ENCODE results near the gene LRBA. TPM values are rescaled to one million over a fixed set of nuclear protein-coding genes. Genes with fewer than 3 reads are reported as not detected.
"Not testable (repeated sequence)": the region's sequence is repeated elsewhere in the genome, so short reads cannot be mapped to it uniquely, and the experiment has no call there.

Gene LRBA
- total RNA-seq, 1 experiment from 2014 or later = 14.4 TPM

GRCh38 chr4:151035328-151035727 lies 20.2 kb upstream of the LRBA start:
- Histone ChIP-seq H3K27ac (no peak overlapping the region), H3K27me3 (replicated peaks) (no peaks in the 10 kb centered on the region), H3K36me3 (no peaks in the 10 kb centered on the region), H3K4me3 (no peak overlapping the region), H3K9me3 (replicated peaks) (no peaks in the 10 kb centered on the region), H3K4me1 (replicated peaks) (no peaks in the 10 kb centered on the region)
- DNase-seq (ENCODE audit: low read depth in 1 of 2, low spot score in 2 of 2) = no peak

GRCh38 chr4:151034829-151035228 lies 19.7 kb upstream of the LRBA start:
- Histone ChIP-seq H3K36me3 (no peaks in the 10 kb centered on the region), H3K4me3 (no peak overlapping the region), H3K27ac (no peak overlapping the region), H3K27me3 (replicated peaks) (no peaks in the 10 kb centered on the region), H3K9me3 (replicated peaks) (no peaks in the 10 kb centered on the region), H3K4me1 (replicated peaks) (no peaks in the 10 kb centered on the region)
- DNase-seq (ENCODE audit: low read depth in 1 of 2, low spot score in 2 of 2) = no peak

GRCh38 chr4:151031831-151032605 lies 16.9 kb upstream of the LRBA start:
- Histone ChIP-seq H3K36me3 (no peaks in the 10 kb centered on the region), H3K9me3 (replicated peaks) (no peaks in the 10 kb centered on the region), H3K27ac (no peak overlapping the region), H3K4me1 (replicated peaks) (no peaks in the 10 kb centered on the region), H3K27me3 (replicated peaks) (no peaks in the 10 kb centered on the region), H3K4me3 (no peak overlapping the region)
- no peak for DNase-seq (ENCODE audit: low read depth in 1 of 2, low spot score in 2 of 2)

GRCh38 chr4:151029537-151029936 lies 14.5 kb upstream of the LRBA start:
- Histone ChIP-seq H3K36me3 (no peaks in the 10 kb centered on the region), H3K27me3 (replicated peaks) (no peaks in the 10 kb centered on the region), H3K4me3 (no peak overlapping the region), H3K27ac (no peak overlapping the region), H3K4me1 (replicated peaks) (no peaks in the 10 kb centered on the region), H3K9me3 (replicated peaks) (no peaks in the 10 kb centered on the region)
- no peak for DNase-seq (ENCODE audit: low read depth in 1 of 2, low spot score in 2 of 2)

GRCh38 chr4:151029006-151029405 lies 13.9 kb upstream of the LRBA start:
- not testable (repeated sequence) for H3K27ac ChIP-seq; H3K9me3 ChIP-seq (replicated peaks); H3K27me3 ChIP-seq (replicated peaks); H3K36me3 ChIP-seq; H3K4me1 ChIP-seq (replicated peaks); DNase-seq (ENCODE audit: low read depth in 1 of 2, low spot score in 2 of 2); H3K4me3 ChIP-seq

GRCh38 chr4:151025759-151026158 lies 10.7 kb upstream of the LRBA start:
- H3K9me3 ChIP-seq (replicated peaks) = no peaks in the 10 kb centered on the region
- no peak for DNase-seq (ENCODE audit: low read depth in 1 of 2, low spot score in 2 of 2)
- H3K27ac ChIP-seq = no peak overlapping the region
- no peak overlapping the region for H3K4me3 ChIP-seq
- no peaks in the 10 kb centered on the region for H3K36me3 ChIP-seq
- H3K27me3 ChIP-seq (replicated peaks) = no peaks in the 10 kb centered on the region; the same call in 1 of the 2 replicates
- no peaks in the 10 kb centered on the region for H3K4me1 ChIP-seq (replicated peaks)

GRCh38 chr4:151022586-151022985 lies 7.5 kb upstream of the LRBA start:
- H3K4me1 ChIP-seq (replicated peaks) = no peaks in the 10 kb centered on the region
- H3K27me3 ChIP-seq (replicated peaks) = no peaks in the 10 kb centered on the region; the same call in 1 of the 2 replicates
- no peak overlapping the region for H3K27ac ChIP-seq
- H3K9me3 ChIP-seq (replicated peaks) = no peaks in the 10 kb centered on the region
- no peak overlapping the region for H3K4me3 ChIP-seq
- no peak for DNase-seq (ENCODE audit: low read depth in 1 of 2, low spot score in 2 of 2)
- H3K36me3 ChIP-seq = no peaks in the 10 kb centered on the region

GRCh38 chr4:151021637-151022334 lies 6.7 kb upstream of the LRBA start:
- Histone ChIP-seq H3K4me1 (replicated peaks) (no peaks in the 10 kb centered on the region), H3K27me3 (replicated peaks) (no peaks in the 10 kb centered on the region; the same call in 1 of the 2 replicates), H3K36me3 (no peaks in the 10 kb centered on the region), H3K4me3 (no peak overlapping the region), H3K27ac (no peak overlapping the region), H3K9me3 (replicated peaks) (no peaks in the 10 kb centered on the region)
- no peak for DNase-seq (ENCODE audit: low read depth in 1 of 2, low spot score in 2 of 2)

GRCh38 chr4:151015459-151016347 lies 619 bp upstream of the LRBA start:
- Histone ChIP-seq H3K27me3 (replicated peaks) (no peaks in the 10 kb centered on the region), H3K27ac (peak overlapping the region; percentile 18; the same call in 1 of the 2 replicates), H3K4me1 (replicated peaks) (no peaks in the 10 kb centered on the region; the same call in 1 of the 2 replicates), H3K36me3 (peaks cover 3% of the 10 kb centered on the region), H3K9me3 (replicated peaks) (no peaks in the 10 kb centered on the region), H3K4me3 (peak overlapping the region; percentile 98)
- DNase-seq (ENCODE audit: low read depth in 1 of 2, low spot score in 2 of 2) = peak; percentile 57 to 68

- no peak for DNase-seq (ENCODE audit: low read depth in 1 of 2, low spot score in 2 of 2)
- H3K9me3 ChIP-seq (replicated peaks) = no peaks in the 10 kb centered on the region
- peaks cover 3% of the 10 kb centered on the region for H3K36me3 ChIP-seq
- H3K4me1 ChIP-seq (replicated peaks) = no peaks in the 10 kb centered on the region; the same call in 1 of the 2 replicates
- no peak overlapping the region for H3K27ac ChIP-seq
- no peaks in the 10 kb centered on the region for H3K27me3 ChIP-seq (replicated peaks)
- H3K4me3 ChIP-seq = peak overlapping the region; percentile 98
Observed at GRCh38 chr4:151013944-151014343, 1.1 kb downstream of the LRBA start.

- Histone ChIP-seq H3K4me1 (replicated peaks) (no peaks in the 10 kb centered on the region; the same call in 1 of the 2 replicates), H3K27ac (no peak overlapping the region), H3K9me3 (replicated peaks) (no peaks in the 10 kb centered on the region), H3K27me3 (replicated peaks) (no peaks in the 10 kb centered on the region), H3K36me3 (peaks cover 3% of the 10 kb centered on the region), H3K4me3 (no peak overlapping the region)
- DNase-seq (ENCODE audit: low read depth in 1 of 2, low spot score in 2 of 2) = no peak
Observed at GRCh38 chr4:151013491-151013890, 1.6 kb downstream of the LRBA start.

GRCh38 chr4:151012820-151013219 lies 2.3 kb downstream of the LRBA start:
- H3K27me3 ChIP-seq (replicated peaks) = no peaks in the 10 kb centered on the region
- H3K4me3 ChIP-seq = no peak overlapping the region
- H3K9me3 ChIP-seq (replicated peaks) = no peaks in the 10 kb centered on the region
- H3K36me3 ChIP-seq = peaks cover 3% of the 10 kb centered on the region
- no peaks in the 10 kb centered on the region; the same call in 1 of the 2 replicates for H3K4me1 ChIP-seq (replicated peaks)
- H3K27ac ChIP-seq = no peak overlapping the region
- DNase-seq (ENCODE audit: low read depth in 1 of 2, low spot score in 2 of 2) = no peak

- Histone ChIP-seq H3K4me1 (replicated peaks) (no peaks in the 10 kb centered on the region; the same call in 1 of the 2 replicates), H3K27me3 (replicated peaks) (no peaks in the 10 kb centered on the region), H3K9me3 (replicated peaks) (no peaks in the 10 kb centered on the region), H3K4me3 (no peak overlapping the region), H3K36me3 (peaks cover 3% of the 10 kb centered on the region), H3K27ac (no peak overlapping the region)
- DNase-seq (ENCODE audit: low read depth in 1 of 2, low spot score in 2 of 2) = no peak
Observed at GRCh38 chr4:151012376-151012775, 2.7 kb downstream of the LRBA start.
